AG09309 (cell line): ENCODE results near the gene IL10.

Experiments used
- DNase-seq: peaks from one replicate; pipeline ENCODE4 v3.0.0-alpha.2; 2010; ENCODE audit warnings: low read depth
- H3K4me3 ChIP-seq: 2 replicates; pipeline ENCODE4 v1.5.1; 2011; ENCODE audit warnings: mild to moderate bottlenecking, low read depth, low read length, moderate library complexity; ENCODE audit not compliant: control insufficient read depth
- CTCF ChIP-seq: IDR thresholded peaks from 2 replicates; pipeline ENCODE4 v1.5.1; 2011; ENCODE audit warnings: mild to moderate bottlenecking, low read depth, low read length, inconsistent platforms; ENCODE audit not compliant: insufficient read depth, control insufficient read depth; ENCODE audit errors: missing control alignments

Gene IL10

GRCh38 chr1:206796116-206796515, 23.8 kb upstream of the IL10 start:
- no peak for TF ChIP-seq CTCF
- no peak overlapping the region for H3K4me3 ChIP-seq
- no peak for DNase-seq

- no peak overlapping the region for H3K4me3 ChIP-seq
- no peak for TF ChIP-seq CTCF
- no peak for DNase-seq
These were observed 22.1 kb upstream of the IL10 start for GRCh38 chr1:206794294-206794908.

- TF ChIP-seq CTCF = no peak
- no peak overlapping the region for H3K4me3 ChIP-seq
- DNase-seq = no peak
These were observed 21.3 kb upstream of the IL10 start for GRCh38 chr1:206793620-206794019.

GRCh38 chr1:206792939-206793607, 20.8 kb upstream of the IL10 start:
- TF ChIP-seq CTCF = no peak
- no peak overlapping the region for H3K4me3 ChIP-seq
- no peak for DNase-seq

GRCh38 chr1:206790502-206791250, 18.4 kb upstream of the IL10 start:
- no peak for DNase-seq
- no peak overlapping the region for H3K4me3 ChIP-seq
- TF ChIP-seq CTCF = no peak

- H3K4me3 ChIP-seq = no peak overlapping the region
- no peak for DNase-seq
- no peak for TF ChIP-seq CTCF
These were observed 16.3 kb upstream of the IL10 start for GRCh38 chr1:206788487-206789050.
